Testis (tissue), 3 donors: ENCODE results near the gene CDY2B. TPM values are rescaled to one million over a fixed set of nuclear protein-coding genes. Genes with fewer than 3 reads are reported as not detected.
"Not testable (repeated sequence)": the region's sequence is repeated elsewhere in the genome, so short reads cannot be mapped to it uniquely, and the experiment has no call there.

Source experiments
- DNase-seq: peaks from one replicate; pipeline ENCODE4 v3.0.0-alpha.2; 2019
- H3K27ac ChIP-seq, 2 donors: fragments of 200-600 bp; sonication (generic); one replicate each; pipeline ENCODE4 v1.5.1; 2019
- H3K27me3 ChIP-seq: fragments of 200-600 bp; sonication (generic); one replicate; pipeline ENCODE4 v1.5.1; 2019
- H3K36me3 ChIP-seq: fragments of 200-600 bp; sonication (generic); one replicate; pipeline ENCODE4 v1.5.1; 2017; ENCODE audit warnings: low read depth; ENCODE audit errors: missing control alignments
- H3K4me1 ChIP-seq: fragments of 200-600 bp; sonication (generic); one replicate; pipeline ENCODE4 v1.5.1; 2019
- H3K4me3 ChIP-seq, 2 donors: fragments of 200-600 bp; sonication (generic); one replicate each; pipeline ENCODE4 v1.5.1; 2017 to 2019
- H3K9me3 ChIP-seq: fragments of 200-600 bp; sonication (generic); one replicate; pipeline ENCODE4 v1.5.1; 2017
- WGBS, 2 donors: methylation state at CpG; one replicate each; pipeline ENCODE4 v1.1.5; 2018; 5-methylcytosine and 5-hydroxymethylcytosine counted together
- intact Hi-C: fragments of 100-400 bp; cut with DNase I; formaldehyde crosslinking; loops from one replicate; pipeline ENCODE4 v1.15.1; 2023; ENCODE audit warnings: low total_unique reads
- polyA plus RNA-seq: library from polyadenylated mRNA; stranded (reverse); fragments of 350-450 nt; fragmentation: Illumina TruSeq; extraction: RNeasy Lipid Tissue Mini Kit (QIAGEN cat#74804); gene quantifications from one replicate; pipeline ENCODE4 v1.2.3, GENCODE V29; 2014; ENCODE audit warnings: low read depth, low replicate concordance; ENCODE audit not compliant: insufficient read depth
- total RNA-seq, 2 donors: library from RNA; depleted of rRNA; stranded (reverse); fragments of >200 nt; gene quantifications; one replicate each; pipeline ENCODE4 v1.2.3, GENCODE V29; 2016

The CDY2B gene
- total and polyA plus RNA-seq, 3 donors from 2014 or later, result 0.19 TPM; not detected in 2

- intact Hi-C loops, DNase-seq, H3K4me1 ChIP-seq, H3K27me3 ChIP-seq, H3K4me3 ChIP-seq, H3K9me3 ChIP-seq, H3K36me3 ChIP-seq, H3K27ac ChIP-seq: not testable (repeated sequence)
- WGBS, 2 donors, result no CpG with 5 or more reads among the region's 3 CpGs
Observed at GRCh38 chrY:17856508-17856907, 23.5 kb downstream of the CDY2B start.

DNA sequence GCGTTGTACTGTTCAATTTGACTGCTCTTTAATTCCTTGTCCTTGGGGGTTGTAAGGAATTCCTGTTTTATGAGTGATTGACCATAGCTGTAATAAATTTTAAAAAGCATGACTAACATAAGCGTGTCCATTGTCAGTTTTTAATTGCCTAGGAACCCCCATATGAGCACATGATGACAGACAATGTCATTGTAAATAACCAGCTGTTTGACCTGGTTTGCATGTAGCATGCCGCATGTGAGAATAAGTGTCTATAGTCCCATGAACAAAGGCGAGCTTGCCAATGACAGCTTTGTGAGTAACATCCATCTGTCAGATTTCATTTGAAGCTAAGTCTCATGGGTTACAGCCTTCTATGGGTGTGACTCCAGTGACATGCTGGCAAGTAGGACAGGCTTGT is 30.9 kb downstream of the CDY2B start:
- WGBS, 2 donors, result no CpG with 5 or more reads among the region's 4 CpGs
- H3K27me3 ChIP-seq, H3K9me3 ChIP-seq, intact Hi-C loops, DNase-seq, H3K4me3 ChIP-seq, H3K27ac ChIP-seq, H3K36me3 ChIP-seq, H3K4me1 ChIP-seq: not testable (repeated sequence)

- H3K27me3 ChIP-seq, DNase-seq, H3K4me1 ChIP-seq, H3K27ac ChIP-seq, H3K4me3 ChIP-seq, H3K36me3 ChIP-seq, intact Hi-C loops, H3K9me3 ChIP-seq: not testable (repeated sequence)
- no CpG with 5 or more reads among the region's 12 CpGs for WGBS, 2 donors
Observed at GRCh38 chrY:17832149-17832548, 47.9 kb downstream of the CDY2B start.

Other genes starting within 250 kb of the CDY2B start
- gene CDY2A, start 145.6 kb upstream of the CDY2B start, total RNA-seq, result 1 to 10 TPM in 1 of 2 donors, under 1 TPM in 1; 0.87 to 1.0 TPM
- gene CDY2A, start 145.6 kb upstream of the CDY2B start, polyA plus RNA-seq, result 2.5 TPM